GM06990 (cell line): Measurements from ENCODE around the gene MUSTN1.
A peak's percentile ranks its signal among the peaks of the same experiment; 100 is the strongest.

Experiments
- DNase-seq: peaks from one replicate; pipeline ENCODE4 v3.0.0-alpha.2; 2011; ENCODE audit not compliant: insufficient read length; ENCODE audit errors: extremely low read depth
- H3K27me3 ChIP-seq: replicated peaks from 2 replicates; pipeline ENCODE4 v1.6.0; 2011; ENCODE audit warnings: low read length; ENCODE audit not compliant: control insufficient read depth, insufficient read depth
- H3K36me3 ChIP-seq: 2 replicates; pipeline ENCODE4 v1.5.1; 2011; ENCODE audit warnings: low read length; ENCODE audit not compliant: control insufficient read depth, insufficient read depth
- H3K4me3 ChIP-seq: replicated peaks from 2 replicates; pipeline ENCODE4 v1.5.1; 2011; ENCODE audit warnings: low read depth, mild to moderate bottlenecking, control low read depth, low read length
- TF ChIP-seq, protein P1 (sequence below): IDR thresholded peaks from 2 replicates; pipeline ENCODE4 v1.5.1; 2011; ENCODE audit warnings: low read length, control low read depth, mild to moderate bottlenecking, inconsistent platforms; ENCODE audit not compliant: insufficient read depth, poor library complexity, severe bottlenecking

Gene MUSTN1

DNA sequence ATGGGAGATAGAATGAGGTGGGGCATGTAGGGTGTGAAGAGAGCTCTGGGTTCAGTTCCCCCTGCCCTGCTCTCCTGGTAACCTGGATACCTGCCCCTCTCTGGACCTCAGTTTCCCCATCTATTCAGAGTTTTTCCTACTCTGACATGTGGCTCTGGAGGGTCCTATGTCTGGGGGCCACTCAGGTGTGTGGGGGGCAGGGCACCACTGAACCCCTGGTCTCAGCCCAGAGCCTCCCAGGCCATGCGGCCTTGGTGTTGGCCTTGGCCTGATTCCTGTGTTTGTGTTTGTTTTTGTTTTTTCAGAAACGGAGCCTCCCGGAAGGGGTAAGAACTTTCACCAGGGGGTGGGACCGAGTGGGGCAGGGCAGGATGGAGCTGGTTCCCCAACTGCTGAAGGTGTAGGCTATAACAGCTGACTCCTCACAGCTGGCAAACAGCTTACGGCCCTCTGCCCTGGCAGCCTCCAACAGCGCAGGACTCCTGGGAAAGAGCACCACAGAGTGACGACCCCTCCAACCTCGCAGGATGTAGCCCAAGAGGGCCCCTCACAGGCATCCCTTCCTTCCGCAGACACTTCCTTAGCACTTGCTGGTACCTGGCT lies 39.4 kb downstream of the MUSTN1 start:
- H3K36me3 ChIP-seq, result no peaks in the 10 kb centered on the region
- TF ChIP-seq, protein P1, sequence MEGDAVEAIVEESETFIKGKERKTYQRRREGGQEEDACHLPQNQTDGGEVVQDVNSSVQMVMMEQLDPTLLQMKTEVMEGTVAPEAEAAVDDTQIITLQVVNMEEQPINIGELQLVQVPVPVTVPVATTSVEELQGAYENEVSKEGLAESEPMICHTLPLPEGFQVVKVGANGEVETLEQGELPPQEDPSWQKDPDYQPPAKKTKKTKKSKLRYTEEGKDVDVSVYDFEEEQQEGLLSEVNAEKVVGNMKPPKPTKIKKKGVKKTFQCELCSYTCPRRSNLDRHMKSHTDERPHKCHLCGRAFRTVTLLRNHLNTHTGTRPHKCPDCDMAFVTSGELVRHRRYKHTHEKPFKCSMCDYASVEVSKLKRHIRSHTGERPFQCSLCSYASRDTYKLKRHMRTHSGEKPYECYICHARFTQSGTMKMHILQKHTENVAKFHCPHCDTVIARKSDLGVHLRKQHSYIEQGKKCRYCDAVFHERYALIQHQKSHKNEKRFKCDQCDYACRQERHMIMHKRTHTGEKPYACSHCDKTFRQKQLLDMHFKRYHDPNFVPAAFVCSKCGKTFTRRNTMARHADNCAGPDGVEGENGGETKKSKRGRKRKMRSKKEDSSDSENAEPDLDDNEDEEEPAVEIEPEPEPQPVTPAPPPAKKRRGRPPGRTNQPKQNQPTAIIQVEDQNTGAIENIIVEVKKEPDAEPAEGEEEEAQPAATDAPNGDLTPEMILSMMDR, result no peak
- DNase-seq, result no peak
- H3K27me3 ChIP-seq, result no peaks in the 10 kb centered on the region; the same call in 1 of the 2 replicates
- no peak overlapping the region for H3K4me3 ChIP-seq

DNA sequence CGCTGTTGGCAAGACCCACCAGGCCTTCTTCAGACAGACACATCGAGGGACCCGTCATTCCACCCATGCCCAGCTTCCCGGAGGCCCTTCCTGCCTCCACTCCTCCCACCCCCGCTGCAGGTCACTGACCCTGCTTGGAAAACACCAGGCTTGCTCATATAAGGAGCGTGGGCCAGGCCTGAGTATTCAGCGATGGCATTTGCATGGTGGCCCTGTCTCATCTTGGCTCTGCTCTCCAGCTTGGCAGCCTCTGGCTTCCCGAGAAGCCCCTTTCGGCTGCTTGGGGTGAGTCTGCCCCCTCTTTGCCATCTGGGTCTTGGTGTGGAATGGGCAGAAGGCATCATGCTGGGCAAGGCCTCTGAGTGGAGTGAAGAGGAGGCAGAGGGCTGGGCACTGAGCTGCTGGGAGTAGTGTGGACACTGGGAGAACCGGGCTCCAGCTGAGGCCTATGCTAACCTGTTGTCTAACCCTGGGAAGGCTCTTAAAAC lies 40.2 kb downstream of the MUSTN1 start, which contains the start of gene ITIH3:
Gene ITIH3 (plus strand): TSS at position 185 of the 488 bp plus-strand sequence. CDS start 8 bp downstream, at position 193.
- TF ChIP-seq, protein P1, result no peak
- H3K27me3 ChIP-seq, result no peaks in the 10 kb centered on the region; the same call in 1 of the 2 replicates
- H3K36me3 ChIP-seq, result no peaks in the 10 kb centered on the region
- no peak within 1 kb of the TSS for H3K4me3 ChIP-seq
- no peak for DNase-seq

DNA sequence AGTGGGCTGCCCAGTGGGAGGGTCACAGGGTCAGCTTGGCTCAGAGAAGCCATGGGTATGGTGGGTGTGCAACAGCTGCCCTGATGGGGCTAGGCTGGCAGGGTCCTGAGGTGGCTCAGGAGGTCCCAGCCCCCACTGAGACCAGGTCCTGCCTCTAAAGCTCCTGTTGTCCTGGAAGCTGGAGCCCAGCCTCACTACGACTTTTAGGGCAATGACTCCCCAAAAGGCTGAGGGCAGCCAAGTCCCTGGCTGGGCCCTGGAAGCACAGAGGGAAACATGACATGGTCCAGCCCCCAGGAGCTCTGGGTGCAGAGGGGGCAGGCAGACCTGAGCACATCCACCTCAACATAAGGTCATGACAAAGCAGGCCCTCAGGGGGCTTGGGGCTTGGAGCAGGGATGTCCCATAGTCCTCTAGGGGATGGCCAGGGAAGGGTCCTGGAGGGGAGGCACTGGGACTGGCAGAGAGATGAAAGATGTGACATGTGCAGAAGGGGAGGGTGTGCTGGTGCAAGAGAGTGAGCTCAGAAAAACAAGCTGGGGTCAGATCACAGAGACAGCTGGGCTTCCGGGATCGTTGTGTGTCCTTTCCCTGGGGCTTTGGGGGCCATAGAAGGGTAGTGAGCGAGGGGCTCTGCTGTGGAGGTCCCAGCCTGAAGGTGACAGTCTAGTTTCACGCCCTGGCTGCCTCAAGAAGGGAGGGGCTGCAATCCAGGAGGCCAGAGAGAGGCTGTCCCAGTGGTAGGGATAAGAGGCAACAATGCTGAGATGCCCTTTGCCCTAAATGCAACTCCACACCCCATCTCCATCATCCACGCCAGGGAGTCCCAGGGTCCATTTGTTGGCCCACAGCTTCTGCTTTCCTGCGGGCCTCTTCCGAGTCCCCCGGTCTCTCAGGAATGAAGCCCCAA lies 40.9 kb downstream of the MUSTN1 start:
- Histone ChIP-seq H3K36me3 (no peaks in the 10 kb centered on the region), H3K4me3 (no peak overlapping the region), H3K27me3 (no peaks in the 10 kb centered on the region; the same call in 1 of the 2 replicates)
- no peak for DNase-seq
- TF ChIP-seq, protein P1, result no peak

DNA sequence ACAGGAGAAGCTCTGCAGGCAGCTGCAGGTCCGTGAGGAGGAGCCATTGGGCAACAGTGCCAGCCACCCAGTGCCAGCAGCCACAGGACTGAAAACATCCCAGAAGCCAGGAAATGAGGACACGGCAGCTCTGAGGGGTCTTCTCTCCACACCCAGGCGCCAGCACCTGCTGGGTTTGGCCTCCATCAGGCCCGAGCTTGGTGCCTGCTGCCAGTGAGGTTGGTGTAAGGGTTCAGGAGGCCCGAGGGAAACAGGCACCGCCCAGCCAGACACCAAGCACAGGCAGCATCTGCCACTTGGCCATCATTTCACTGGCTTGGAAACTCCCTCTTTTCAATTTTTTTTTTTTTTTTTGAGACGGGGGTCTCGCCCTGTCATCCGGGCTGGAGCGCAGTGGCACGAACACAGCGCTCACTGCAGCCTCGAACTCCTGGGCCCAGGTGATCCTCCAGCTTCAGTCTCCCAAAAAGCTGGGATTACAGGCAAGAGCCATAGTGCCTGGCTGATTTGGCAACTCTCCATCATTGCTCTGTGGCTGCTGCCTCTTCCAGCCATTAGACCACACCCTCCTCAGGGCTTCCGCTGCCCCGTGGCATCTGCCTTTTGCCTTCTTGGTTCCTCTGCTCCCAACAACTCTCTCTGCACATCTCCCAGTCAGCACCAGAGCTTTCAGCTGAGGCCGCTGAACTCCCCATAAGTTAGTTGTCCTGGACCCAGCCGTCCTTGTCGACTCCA lies 41.7 kb downstream of the MUSTN1 start:
- H3K27me3 ChIP-seq, result no peaks in the 10 kb centered on the region; the same call in 1 of the 2 replicates
- no peak overlapping the region for H3K4me3 ChIP-seq
- DNase-seq, result no peak
- TF ChIP-seq, protein P1, result no peak
- H3K36me3 ChIP-seq, result no peaks in the 10 kb centered on the region

DNA sequence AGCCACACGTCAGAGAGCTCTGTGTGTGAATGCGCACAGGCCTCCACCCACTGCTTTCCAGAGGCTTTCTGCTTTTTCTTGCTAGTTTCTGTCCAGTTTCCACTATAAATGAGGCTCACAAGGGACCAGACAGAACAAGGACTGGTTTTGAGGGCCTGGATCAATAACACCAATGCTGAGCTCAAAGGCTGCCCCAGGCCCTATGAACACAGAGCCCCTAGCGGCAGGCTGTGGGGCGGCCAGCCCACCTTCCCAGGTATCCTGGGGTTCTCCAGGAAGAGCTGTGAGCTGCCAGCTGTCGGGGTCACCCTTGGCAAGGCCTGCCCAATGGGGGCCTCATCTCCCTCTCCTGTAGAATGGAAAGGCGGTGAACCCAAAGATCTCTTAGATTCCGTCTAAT lies 42.4 kb downstream of the MUSTN1 start:
- no peak for DNase-seq

More for the DNA sequence above, 42.4 kb downstream of the MUSTN1 start:
- no peak overlapping the region for H3K4me3 ChIP-seq
- TF ChIP-seq, protein P1, result peak; percentile 54
- no peaks in the 10 kb centered on the region for H3K36me3 ChIP-seq
- no peaks in the 10 kb centered on the region; the same call in 1 of the 2 replicates for H3K27me3 ChIP-seq
